H1 (cell line): Measurements from ENCODE around the gene MPND. TPM values are rescaled to one million over a fixed set of nuclear protein-coding genes. Genes with fewer than 3 reads are reported as not detected.

Source experiments
- CHD2 ChIP-seq: IDR thresholded peaks from 2 replicates; pipeline ENCODE4 v1.6.1; 2012; ENCODE audit warnings: low read length, improper control_type of control experiment
- MAX ChIP-seq: IDR thresholded peaks from 2 replicates; pipeline ENCODE4 v1.6.1; 2012; ENCODE audit warnings: inconsistent platforms
- polyA plus RNA-seq, 7 experiments: library from polyadenylated mRNA; depleted of rRNA in 3 of 7; stranded (reverse) in 5 of 7; unstranded in 2 of 7; fragments of >200 nt in 5 of 7; fragments of 200-250 nt in 2 of 7; gene quantifications; 1 replicate in 5 of 7; 2 replicates in 1 of 7; 4 replicates in 1 of 7; pipeline versions ENCODE4 v1.2.1 to v1.2.3, GENCODE V29; 2011 to 2013; ENCODE audit warnings: missing spikeins in 2 of 7, mixed read lengths in 2 of 7
- total RNA-seq: library from RNA; stranded (reverse); fragmentation: NEBNext Ultra II Directional; extraction: Animal tissue kit (Norgen Biotek cat#: 25700); gene quantifications from 2 replicates; pipeline ENCODE4 v1.2.1, GENCODE V29; 2021

The MPND gene
- total and polyA plus RNA-seq, 2 of the 8 experiments (the other 6 are each of a cell fraction or from before 2014, with no cell fraction given): 22.9 to 27.7 TPM

GRCh38 chr19:4363571-4364304 lies 20.4 kb downstream of the MPND start (continued):
- TF ChIP-seq MAX: no peak
- TF ChIP-seq CHD2: no peak
